ENCODE results near the gene ZBTB38. TPM values are rescaled to one million over a fixed set of nuclear protein-coding genes. Genes with fewer than 3 reads are reported as not detected.

ZBTB38 gene
- total and polyA plus RNA-seq, 2 of the 13 experiments (the other 11 are each of a cell fraction or from before 2014, with no cell fraction given): 26.8 to 51.7 TPM

DNA sequence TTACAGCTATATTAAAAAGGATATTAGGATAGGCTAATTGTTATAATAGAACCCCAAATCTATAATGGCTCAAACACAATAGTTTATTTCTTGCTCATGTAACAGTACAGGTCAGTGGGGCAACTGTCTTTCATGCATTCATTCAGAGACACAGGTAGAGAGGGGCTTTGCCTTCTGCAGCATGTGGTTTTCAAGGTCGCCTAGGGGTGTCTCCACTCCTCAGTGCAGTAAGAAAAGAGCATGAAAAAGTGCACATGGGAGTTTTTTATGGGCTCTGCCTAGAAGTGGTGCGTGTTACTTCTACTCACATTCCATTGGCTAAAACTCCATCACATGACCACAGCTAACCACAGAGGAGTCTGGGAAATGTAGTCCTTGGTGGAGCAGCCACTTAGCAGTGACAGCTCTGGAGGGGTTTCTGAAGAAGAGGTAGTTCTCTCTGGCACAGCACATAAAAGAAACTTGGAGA, 1.8 kb downstream of the ZBTB38 start (continued):
- TF ChIP-seq ZBED4 (CRISPR knock-in tag; IDR thresholded peaks at IDR 0.05; ENCODE audit: borderline replicate concordance) (no peak), ZNF792 (CRISPR knock-in tag; IDR thresholded peaks at IDR 0.05) (no peak), POGZ (CRISPR knock-in tag; IDR thresholded peaks at IDR 0.05) (peak; percentile 69; the same call in 1 of the 2 replicates), ELF4 (CRISPR knock-in tag; IDR thresholded peaks at IDR 0.05; ENCODE audit: borderline replicate concordance) (no peak), LRRFIP1 (CRISPR knock-in tag; conservative IDR thresholded peaks at IDR 0.05) (no peak), RBM22 (optimal IDR thresholded peaks at IDR 0.05; ENCODE audit: low read length) (no peak), ZNF530 (CRISPR knock-in tag; IDR thresholded peaks at IDR 0.05; ENCODE audit: low read depth) (no peak), ZNF263 (CRISPR knock-in tag; IDR thresholded peaks at IDR 0.05) (no peak), USF2 (IDR thresholded peaks at IDR 0.05; ENCODE audit: low read depth, low read length) (peak; percentile 96), USF2 (CRISPR knock-in tag; IDR thresholded peaks at IDR 0.05; ENCODE audit: borderline replicate concordance) (peak; percentile 98; the same call in 1 of the 2 replicates), TSC22D2 (CRISPR knock-in tag; IDR thresholded peaks at IDR 0.05; ENCODE audit: borderline replicate concordance) (no peak), SMARCE1 (IDR thresholded peaks at IDR 0.05; ENCODE audit: borderline replicate concordance) (no peak), SRSF9 (IDR thresholded peaks at IDR 0.05; ENCODE audit: borderline replicate concordance, insufficient read depth, low read depth, low read length, poor library complexity, severe bottlenecking) (no peak), ZMYM2 (CRISPR knock-in tag; IDR thresholded peaks at IDR 0.05) (no peak), SALL2 (CRISPR knock-in tag; IDR thresholded peaks at IDR 0.05) (no peak), MAX (IDR thresholded peaks at IDR 0.05) (peak; percentile 68), ADNP (CRISPR knock-in tag; IDR thresholded peaks at IDR 0.05) (no peak), MED8 (CRISPR knock-in tag; IDR thresholded peaks at IDR 0.05; ENCODE audit: insufficient replicate concordance) (no peak), MIXL1 (CRISPR knock-in tag; IDR thresholded peaks at IDR 0.05) (no peak; the same call in 1 of the 2 replicates), EP300 (IDR thresholded peaks at IDR 0.05; ENCODE audit: low read depth in 2 of 2, low read length in 2 of 2) (peak in 1 of 2 experiments; percentile 28; a peak in 2 of 4 replicates), EP300 (CRISPR knock-in tag; IDR thresholded peaks at IDR 0.05; ENCODE audit: borderline replicate concordance) (no peak), CENPT (CRISPR knock-in tag; IDR thresholded peaks at IDR 0.05; ENCODE audit: low read depth) (no peak), ZNF782 (CRISPR knock-in tag; IDR thresholded peaks at IDR 0.05; ENCODE audit: borderline replicate concordance) (no peak)

All from HepG2 (cell line).